Fibroblast of skin of scalp (primary cell): ENCODE measurements around the gene HS3ST1.
"Not testable (repeated sequence)": the region's sequence is repeated elsewhere in the genome, so short reads cannot be mapped to it uniquely, and the experiment has no call there.

ENCODE experiments used
- DNase-seq: peaks from one replicate; pipeline ENCODE4 v3.0.0-alpha.2; 2013

Gene HS3ST1

GRCh38 chr4:11399461-11399971, 29.2 kb downstream of the HS3ST1 start:
- no peak for DNase-seq

GRCh38 chr4:11397819-11398610, 30.7 kb downstream of the HS3ST1 start:
- no peak for DNase-seq

GRCh38 chr4:11397146-11397545, 31.5 kb downstream of the HS3ST1 start:
- no peak for DNase-seq

- no peak for DNase-seq
Observed at GRCh38 chr4:11393551-11393950, 35.1 kb downstream of the HS3ST1 start.

- not testable (repeated sequence) for DNase-seq
Observed at GRCh38 chr4:11384072-11384471, 44.6 kb downstream of the HS3ST1 start.

- no peak for DNase-seq
Observed at GRCh38 chr4:11376571-11376970, 52.1 kb downstream of the HS3ST1 start.

GRCh38 chr4:11376146-11376545, 52.5 kb downstream of the HS3ST1 start:
- no peak for DNase-seq

GRCh38 chr4:11368701-11369115, 60.0 kb downstream of the HS3ST1 start:
- DNase-seq: no peak

- DNase-seq: peak; percentile 63
Observed at GRCh38 chr4:11367371-11367770, 61.3 kb downstream of the HS3ST1 start.

GRCh38 chr4:11366859-11367258, 61.8 kb downstream of the HS3ST1 start:
- DNase-seq: no peak

- DNase-seq: no peak
Observed at GRCh38 chr4:11365039-11365438, 63.7 kb downstream of the HS3ST1 start.

GRCh38 chr4:11359591-11359990, 69.1 kb downstream of the HS3ST1 start:
- no peak for DNase-seq

GRCh38 chr4:11355226-11355625, 73.5 kb downstream of the HS3ST1 start:
- DNase-seq: no peak

- DNase-seq: no peak
Observed at GRCh38 chr4:11354531-11354930, 74.2 kb downstream of the HS3ST1 start.

- no peak for DNase-seq
Observed at GRCh38 chr4:11348449-11349088, 80.1 kb downstream of the HS3ST1 start.

- no peak for DNase-seq
Observed at GRCh38 chr4:11344916-11345315, 83.8 kb downstream of the HS3ST1 start.

GRCh38 chr4:11343536-11343935, 85.2 kb downstream of the HS3ST1 start:
- no peak for DNase-seq
